HG02884 (cell line): ENCODE data around the gene CRYBG1.
A peak's percentile ranks its signal among the peaks of the same experiment; 100 is the strongest.
"Not testable (repeated sequence)": the region's sequence is repeated elsewhere in the genome, so short reads cannot be mapped to it uniquely, and the experiment has no call there.

ENCODE experiments used
- ATAC-seq: cut with Tn5 transposase; IDR thresholded peaks from one replicate; pipeline ENCODE4 v1.9.1; 2021; ENCODE audit warnings: mild to moderate bottlenecking, moderate library complexity; ENCODE audit not compliant: unreplicated experiment

The CRYBG1 gene

DNA sequence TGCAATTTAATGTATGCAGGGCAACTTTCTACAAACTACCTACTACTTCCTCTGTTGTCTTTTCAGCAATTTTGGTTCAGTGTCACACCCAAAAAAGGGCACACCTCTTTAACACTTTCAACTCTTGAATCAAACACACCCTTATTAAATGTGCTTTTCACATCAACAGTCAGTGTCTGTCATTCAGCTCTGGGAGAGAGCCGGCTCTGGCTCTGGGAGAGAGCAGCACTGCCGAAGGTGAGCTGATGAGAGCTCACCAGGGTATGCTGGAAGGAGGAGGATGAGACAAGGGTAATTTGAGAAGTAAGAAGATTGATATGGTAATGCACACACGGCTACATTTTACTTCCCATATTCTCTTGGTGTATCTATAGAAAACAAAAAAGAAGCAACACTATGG is 134.5 kb downstream of the CRYBG1 start:
- no peak for ATAC-seq

DNA sequence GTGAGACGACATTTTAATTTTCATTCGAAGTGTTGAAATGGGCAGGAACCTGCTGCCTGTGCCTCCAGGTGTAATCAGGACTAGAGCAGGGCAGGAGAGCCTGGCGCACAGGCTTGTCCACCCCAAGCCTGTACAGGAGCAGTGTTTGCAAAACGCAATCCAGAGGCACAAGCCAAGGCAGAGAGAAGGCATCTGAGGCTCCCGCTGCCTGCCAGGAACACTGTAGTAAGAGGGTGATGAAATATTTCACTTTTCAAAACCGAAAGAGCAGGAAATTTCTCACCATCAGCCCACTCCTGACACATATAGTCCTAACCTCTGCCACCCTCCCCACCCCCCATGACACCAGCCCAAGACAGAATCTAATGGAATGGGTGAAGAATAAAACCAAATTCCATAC is 136.3 kb downstream of the CRYBG1 start:
- no peak for ATAC-seq

DNA sequence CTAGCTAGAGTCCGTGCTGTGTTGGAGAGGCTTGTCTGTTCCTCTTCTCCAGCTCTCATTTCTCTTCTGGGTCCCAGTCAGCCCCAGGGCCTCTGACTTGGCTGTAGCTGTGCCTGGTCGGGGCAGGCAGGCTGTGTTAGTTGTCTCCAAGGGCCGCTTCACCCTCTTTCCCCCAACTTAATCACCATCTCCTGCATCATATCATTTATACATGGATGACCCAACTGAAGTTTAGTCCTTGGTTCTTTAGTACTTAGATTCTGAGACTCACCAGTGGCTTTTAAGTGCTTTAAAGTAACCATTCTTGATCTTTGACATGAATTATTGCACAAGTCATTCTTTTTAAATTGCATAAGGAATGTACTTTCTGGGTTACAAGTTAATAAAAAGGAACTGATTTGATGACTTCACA is 141.4 kb downstream of the CRYBG1 start:
- ATAC-seq: no peak

DNA sequence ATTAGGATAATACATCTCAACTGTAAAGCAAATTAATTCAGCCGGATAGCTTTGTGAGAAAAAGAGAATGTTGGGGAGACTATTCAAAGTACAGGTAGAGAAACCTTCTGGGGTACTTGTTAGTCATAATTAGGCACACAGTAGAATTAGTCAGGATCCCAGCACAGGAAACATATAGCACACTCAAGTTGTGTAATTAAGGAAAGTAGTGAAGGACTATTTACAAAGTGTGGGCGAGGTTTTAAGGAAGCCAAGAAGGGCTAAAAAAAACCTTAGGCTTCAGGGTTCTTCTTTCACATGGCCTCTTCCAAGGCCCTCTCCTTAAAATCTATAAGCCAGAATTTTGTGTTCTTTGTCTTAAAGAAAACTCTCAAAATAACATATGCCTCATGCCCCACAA is 142.0 kb downstream of the CRYBG1 start:
- no peak for ATAC-seq

DNA sequence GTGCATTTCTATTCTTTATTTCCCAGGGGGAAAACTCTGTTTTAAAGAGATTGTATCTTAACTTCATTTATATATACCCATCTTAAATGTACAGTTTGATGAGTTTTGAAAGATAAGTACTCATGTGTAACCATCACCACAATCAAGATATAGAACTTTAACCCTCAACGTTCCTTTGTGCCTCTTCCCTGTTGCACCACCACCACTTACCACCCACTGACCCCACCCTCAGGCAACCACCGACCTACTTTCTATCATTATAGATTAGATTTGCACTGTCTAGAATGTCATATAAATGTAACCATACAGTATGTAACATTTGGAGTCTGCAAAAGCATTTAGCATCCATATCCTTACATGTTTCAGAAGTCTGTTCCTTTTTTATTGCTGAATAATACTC is 147.8 kb downstream of the CRYBG1 start:
- ATAC-seq: no peak

- ATAC-seq: no peak
Measured at GRCh38 chr6:106508834-106509233, 148.3 kb downstream of the CRYBG1 start.

DNA sequence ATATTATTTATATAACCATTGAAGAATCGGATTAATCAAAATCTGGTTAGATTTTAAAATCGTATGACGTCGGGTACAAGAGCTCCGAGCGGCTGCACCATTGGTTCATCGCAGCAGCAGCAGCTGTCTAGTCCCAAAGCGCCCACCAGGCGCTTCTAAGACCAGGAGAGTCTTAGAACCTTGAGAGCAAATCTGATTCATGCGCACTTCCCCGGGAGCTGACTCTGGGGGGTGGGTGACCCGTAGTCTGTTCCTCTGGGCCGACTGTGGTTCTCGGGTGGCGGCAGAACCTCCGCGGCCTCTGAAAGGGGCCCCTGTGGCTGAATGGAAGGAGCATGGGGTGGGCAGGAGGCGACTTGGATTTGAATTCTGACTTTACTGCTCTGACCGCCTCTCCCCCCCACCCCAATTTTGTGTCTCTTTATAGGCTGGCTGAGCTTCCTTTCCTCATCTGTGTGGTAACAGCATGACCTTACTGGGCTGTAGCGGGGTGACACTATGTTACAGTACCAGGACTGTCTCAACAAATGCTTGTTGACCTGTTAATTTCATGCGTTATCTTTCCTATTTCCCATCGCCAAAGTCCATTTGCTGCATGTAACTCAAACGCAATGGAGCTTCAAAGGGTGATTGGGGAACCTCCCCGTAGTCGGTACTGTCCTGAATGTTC is 149.0 kb downstream of the CRYBG1 start:
- ATAC-seq: no peak

DNA sequence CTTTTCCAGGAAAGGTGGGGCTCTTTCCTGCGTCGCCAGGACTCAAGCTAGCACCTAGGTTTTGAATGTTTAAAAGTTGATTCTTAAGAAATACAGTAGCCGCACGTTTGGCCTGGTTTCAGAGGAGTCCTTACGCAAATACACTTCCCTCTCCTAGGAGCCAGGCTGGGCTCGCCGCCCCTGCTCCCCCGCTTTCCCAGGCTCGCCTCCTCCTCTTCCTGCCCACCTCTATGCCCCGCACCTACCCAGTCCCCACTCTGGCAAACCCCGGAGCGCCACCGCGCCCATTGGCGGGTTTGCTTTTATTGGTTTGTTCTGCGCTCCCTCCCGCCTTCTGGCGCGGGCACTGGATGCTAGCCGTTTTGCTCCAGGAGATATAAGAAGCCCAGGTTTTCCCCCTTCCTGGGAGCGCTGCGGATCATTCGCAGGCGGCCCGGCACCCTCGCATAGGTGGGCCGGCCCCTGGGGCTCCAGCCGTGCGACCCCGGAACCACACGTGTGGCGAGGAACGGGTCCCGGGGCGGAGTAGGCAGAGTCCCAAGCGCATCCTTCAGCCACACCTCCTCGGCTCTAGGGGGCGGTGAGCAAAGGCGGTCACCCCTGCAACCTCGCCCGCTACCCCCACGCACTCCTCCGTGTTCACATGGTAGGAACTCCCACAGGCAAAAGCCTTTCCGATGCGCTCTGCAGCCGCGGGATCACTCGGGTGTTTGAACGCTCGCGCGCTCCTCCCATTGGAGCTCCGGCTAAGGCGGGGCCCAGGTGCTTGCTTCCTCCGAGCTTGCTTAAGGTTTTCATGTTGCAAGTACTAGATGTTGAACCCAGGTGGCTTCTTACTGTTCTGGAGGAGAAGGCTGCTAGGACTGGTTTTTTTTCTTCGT is 149.8 kb downstream of the CRYBG1 start:
- no peak for ATAC-seq

DNA sequence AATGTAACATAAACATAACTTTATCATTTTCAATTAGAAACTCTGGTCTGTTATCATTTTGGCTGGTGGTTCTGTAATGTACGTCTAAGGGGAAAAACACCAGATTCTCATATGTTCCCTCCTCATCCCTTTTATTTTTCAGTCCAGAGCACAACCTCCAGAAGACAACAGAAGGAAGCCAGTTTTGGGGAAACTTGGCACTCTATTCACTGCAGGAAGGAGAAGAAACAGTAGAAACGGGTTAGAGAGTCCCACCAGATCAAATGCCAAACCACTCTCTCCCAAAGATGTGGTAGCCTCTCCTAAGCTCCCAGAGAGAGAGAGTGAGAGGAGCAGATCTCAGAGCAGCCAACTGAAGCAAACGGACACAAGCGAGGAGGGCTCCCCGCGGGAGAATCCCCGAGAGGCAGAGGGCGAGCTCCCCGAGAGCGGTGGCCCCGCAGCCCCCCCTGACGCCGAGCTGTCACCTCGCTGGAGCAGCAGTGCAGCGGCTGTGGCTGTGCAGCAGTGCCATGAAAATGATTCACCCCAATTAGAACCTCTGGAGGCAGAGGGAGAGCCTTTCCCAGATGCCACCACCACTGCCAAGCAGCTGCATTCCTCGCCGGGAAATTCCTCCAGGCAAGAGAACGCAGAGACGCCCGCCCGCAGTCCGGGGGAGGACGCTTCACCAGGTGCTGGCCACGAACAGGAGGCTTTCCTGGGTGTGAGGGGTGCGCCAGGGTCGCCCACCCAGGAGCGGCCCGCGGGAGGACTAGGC is 151.0 kb downstream of the CRYBG1 start:
- ATAC-seq: peak; percentile 4

GRCh38 chr6:106512048-106512967 is 151.8 kb downstream of the CRYBG1 start:
- peak; percentile 51 for ATAC-seq

GRCh38 chr6:106512968-106513574 is 152.6 kb downstream of the CRYBG1 start:
- ATAC-seq: no peak

DNA sequence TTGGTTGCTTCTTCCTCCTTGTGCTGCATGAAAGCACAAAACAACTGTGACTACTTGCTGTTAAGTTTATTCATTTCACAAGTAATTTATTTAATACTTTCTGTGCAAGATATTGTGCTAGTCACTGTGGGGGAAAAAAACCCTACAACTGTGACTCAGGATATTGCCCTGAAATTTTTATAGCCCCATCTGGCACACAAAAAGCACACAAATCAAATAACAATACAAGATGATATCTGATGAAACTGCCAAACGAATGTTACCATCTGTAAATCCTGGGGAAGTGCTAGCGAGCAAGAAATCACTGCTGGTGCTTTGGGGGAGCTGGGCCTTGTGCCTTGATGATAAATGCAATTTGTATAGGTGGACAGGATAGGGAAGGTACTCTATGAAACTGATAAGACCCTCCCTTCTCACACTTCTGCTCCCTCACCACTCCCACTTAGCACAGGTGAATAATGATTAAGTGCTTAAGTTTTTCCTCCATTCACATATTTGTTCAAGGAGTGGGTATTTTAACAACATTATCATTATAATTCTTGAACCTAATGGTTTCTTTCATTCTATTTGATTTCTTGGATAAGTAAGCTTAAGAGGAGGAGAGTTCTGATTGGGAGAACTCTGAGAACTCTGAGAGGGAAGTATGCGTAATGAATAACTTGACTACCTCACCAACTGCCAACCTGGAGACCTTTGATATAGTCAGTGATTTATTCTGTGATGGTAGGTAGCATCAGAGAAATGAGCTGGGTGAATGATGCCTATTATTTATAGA is 153.5 kb downstream of the CRYBG1 start:
- no peak for ATAC-seq

GRCh38 chr6:106514583-106514885 is 154.0 kb downstream of the CRYBG1 start:
- ATAC-seq: no peak

DNA sequence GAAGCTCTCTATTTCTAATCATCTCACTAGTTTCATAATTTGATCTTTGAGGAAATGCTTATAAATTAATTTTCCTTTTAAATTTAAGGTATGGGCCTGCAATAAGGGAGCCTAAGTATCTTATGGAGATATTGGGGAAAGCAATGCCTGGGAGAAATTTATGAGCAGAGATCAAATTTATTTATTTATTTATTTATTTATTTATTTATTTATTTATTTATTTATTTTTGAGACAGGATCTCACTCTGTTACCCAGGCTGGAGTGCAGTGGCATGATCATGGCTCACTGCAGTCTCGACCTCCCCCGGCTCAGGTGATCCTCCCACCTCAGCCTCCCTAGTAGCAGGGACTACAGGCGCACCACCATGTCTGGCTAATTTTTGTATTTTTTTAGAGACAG is 155.1 kb downstream of the CRYBG1 start:
- ATAC-seq: not testable (repeated sequence)

- no peak for ATAC-seq
Measured at GRCh38 chr6:106516616-106517015, 156.1 kb downstream of the CRYBG1 start.

- no peak for ATAC-seq
Measured at GRCh38 chr6:106517706-106518105, 157.2 kb downstream of the CRYBG1 start.

DNA sequence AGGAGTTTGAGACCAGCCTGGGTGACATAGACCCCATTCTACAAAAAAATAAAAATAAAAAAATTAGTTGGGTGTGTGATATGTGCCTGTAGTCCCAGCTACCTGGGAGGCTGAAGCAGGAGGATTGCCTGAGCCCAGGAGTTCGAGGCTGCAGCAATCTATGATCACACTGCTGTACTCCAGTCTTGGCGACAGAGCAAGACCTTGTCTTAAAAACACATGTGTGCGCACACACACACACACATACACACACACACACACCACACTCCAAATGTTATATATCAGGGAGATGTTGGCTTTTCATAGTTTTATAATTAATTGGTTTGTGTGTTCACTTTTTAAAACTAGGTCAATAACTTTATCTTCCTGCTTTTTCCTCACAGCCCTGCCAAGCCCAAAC is 158.2 kb downstream of the CRYBG1 start:
- ATAC-seq: no peak

DNA sequence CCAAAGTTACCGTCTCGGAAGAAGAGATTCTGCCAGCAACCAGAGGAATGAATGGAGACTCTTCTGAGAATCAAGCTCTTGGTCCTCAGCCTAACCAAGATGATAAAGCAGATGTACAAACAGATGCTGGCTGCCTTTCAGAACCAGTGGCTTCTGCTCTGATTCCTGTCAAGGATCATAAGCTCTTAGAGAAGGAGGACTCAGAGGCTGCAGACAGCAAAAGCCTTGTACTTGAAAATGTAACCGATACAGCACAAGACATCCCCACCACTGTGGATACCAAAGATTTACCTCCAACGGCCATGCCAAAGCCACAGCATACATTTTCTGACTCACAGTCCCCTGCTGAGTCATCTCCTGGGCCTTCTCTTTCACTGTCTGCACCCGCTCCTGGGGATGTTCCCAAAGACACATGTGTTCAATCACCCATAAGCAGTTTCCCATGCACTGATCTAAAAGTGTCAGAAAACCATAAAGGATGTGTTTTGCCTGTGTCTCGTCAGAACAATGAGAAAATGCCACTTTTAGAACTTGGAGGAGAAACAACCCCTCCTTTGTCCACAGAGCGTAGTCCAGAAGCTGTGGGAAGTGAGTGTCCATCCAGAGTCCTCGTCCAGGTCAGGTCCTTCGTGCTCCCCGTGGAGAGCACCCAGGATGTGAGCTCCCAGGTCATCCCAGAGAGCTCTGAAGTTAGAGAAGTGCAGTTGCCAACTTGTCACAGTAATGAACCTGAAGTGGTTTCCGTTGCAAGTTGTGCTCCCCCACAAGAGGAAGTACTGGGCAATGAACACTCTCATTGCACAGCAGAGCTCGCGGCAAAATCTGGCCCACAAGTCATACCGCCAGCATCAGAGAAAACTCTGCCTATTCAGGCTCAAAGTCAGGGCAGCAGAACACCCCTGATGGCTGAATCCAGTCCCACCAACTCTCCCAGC is 159.2 kb downstream of the CRYBG1 start:
- ATAC-seq: peak; percentile 65
